ENCODE measurements around the gene DENND4B.

The DENND4B gene

DNA sequence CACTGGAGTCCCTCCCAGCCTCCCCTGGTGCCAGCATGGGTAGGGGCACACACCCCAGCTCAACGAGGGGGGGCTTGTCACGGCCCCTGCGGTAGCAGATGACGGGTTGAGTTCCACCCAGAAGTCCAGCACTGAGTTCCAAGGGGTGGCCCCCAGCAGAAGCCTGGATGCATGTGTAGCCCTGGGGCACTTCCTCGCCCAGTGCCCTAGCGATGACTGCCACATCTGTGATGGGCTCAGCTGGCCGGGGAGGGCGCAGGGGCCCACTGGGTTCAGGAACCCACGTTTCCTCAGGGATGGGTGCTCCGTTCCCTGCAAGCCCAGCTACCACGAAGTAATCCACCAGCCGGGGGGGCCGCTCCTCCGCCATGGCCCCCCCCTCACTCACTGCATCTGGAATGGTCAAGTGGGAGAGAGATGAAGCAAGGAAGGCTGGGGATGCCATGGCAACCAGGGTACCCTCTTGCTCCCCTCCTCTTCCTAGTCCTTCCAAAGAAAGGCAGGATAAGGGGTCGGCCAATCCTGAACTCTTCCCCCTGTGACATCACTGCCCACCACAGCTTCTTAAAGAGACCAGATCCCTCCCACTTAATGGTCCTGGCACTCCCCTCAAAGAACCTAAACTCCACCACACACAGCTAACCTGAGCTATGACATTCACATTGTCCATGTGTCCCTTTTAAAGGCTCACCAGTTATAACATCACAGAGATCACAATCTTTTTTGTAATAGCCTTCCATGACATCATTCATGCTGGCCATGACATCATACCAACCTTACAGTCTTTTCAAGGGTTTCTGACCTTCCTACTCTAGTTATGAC lies 2.3 kb downstream of the DENND4B start:
- peak in 1 of 5 donors; percentile 50 for DNase-seq

DNA sequence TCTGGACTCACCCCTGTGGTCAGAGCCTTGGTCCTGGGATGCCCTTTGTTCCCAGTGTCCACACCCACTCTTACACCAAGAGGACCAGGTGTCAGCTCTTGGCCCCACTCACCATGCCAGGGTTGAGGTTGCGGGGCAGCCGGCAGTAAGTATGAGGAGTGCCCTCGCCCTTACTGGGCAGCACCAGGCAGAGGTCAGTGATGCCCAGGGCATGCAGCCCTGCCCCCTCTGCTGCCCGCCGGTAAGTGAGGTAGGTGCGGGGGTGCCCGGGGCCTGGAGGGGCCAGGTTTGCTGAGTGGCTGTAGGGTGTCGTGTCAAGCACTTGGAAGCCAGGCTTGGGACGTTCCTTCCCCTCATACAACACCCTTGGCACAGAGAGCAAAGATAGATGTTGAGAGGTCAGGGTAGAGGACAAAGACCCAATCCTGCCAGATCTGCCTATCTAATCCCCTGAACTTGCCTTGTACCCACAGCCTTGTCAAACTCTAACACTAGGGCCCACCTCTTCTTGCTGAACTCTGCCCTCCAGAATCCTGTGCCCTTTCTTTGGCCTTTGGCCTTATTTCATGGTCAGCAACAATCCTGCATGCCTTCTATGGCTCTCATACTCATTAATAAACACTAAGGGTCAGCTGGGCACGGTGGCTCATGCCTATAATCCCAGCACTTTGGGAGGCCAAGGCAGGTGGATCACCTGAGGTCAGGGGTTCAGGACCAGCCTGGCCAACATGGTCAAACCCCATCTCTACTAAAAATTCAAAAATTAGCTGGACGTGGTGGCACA lies 3.6 kb downstream of the DENND4B start:
- DNase-seq: no peak

DNA sequence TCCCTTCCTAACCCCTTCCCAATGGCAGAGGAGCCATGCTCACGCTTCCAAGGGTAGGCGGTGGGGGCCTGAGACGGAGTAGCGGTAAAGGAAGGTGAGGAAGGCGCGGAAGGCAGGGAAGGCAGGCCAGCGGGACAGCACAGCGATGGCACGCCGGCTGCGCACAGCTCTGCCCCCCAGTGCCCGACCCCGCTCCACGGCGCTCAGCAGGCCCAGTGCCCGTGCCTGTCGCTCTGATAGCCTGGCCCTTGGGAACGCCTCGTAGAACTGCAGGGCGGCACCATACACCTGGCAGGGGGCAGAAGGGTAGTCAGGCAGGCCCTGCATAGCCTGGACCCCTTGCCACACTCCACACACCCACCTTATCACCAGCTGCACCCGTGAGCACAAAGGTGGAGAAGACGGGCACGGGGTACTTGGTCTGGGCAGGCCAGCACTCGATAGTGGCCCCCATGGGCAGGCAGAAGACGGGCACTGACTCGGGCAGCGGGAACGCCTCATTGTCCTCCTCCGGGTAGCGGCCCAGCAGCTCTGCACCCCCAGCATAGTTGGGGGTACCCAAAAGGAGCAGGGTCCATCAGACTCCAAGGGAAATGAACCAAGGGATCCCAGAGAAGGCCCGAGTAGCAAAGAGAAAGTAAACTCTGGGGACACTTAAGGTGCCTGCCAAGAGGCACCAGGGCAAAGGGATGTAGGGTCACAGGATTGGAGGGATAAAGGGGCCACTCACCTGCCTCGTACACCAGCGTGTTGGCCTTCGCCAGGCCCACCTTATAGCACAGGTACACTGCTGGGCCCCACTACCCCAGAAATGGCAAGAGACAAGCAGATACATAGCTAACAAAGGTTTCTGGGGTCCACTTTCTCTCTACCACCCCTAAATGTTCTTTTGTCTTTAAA lies 4.4 kb downstream of the DENND4B start:
- no peak for DNase-seq

DNA sequence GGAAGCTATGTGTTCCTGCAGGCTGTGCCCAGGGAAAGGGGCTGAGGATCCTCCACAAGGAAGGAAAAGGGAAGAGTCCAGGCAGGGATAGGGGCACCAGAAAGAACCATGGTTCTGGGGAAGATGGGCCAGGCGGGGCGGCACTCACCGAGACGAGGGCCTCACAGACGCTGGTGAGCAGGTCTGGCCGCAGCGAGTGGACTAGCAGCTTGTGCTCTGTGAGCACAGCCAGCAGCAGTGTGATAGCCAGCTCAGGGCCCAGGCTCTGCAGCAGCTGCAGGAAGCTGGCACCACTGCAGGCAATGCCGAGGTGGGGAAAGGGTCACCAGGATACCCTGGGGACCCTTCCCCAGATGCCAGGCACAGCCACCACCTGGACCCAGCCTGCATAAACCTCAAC lies 5.8 kb downstream of the DENND4B start:
- DNase-seq: no peak

DNA sequence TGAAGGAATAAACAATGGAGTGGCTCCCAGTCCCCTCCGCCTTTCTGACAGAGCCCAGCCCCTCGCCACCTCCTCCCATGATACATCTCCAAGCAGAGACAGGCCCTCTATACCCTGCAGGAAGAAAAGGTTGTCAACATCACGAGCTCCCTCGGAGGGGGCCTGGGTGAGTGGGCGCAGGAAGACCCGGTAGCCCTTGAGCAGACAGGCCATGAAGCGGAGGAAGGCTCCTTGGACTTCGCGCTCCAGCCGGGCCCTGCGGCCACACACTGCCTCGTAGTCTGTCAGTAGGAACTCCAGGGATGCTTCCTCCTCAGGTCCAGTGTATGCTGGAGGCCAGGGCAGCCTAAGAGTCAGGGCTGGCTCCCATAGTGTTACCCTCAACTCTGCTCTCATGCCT lies 7.0 kb downstream of the DENND4B start:
- no peak for DNase-seq

DNA sequence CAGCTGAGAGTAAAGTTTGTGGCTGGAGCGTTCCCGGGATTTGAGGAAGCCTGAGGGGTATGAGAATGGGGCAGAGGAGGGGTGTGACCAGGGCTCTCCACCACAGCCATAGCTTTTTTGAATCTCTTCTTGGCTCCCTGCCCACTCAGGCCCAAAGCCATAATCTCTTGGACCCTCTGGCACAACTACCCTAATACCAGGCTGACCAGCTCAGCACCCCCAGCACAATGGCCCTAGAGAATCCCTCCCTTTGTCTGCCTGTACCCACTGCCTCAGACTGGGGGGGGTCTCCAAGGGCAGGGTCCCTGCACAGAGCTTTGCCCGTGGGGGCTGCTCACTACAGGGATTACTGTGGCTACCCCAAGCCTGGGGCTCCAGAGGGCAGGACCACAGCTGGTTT lies 7.5 kb downstream of the DENND4B start:
- no peak for DNase-seq

DNA sequence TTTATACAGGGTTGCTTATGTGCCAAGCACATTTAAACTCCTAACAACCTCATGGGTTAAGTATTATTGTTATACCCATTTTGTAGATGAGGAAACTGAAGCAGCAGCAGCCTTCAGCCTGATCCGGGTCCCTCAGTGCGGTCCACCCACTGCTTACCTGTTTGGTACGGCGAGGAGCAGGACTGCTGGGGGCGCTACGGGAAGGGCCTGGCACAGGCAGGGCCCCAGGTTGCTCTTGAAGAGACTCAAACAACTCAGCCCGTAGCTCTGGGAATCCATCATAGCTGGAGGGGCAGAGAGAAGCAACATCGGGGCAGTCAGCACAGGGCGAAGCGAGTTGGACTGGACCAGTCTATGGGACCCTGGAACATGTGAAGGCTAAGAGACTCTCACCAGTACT lies 9.2 kb downstream of the DENND4B start:
- no peak for DNase-seq

DNA sequence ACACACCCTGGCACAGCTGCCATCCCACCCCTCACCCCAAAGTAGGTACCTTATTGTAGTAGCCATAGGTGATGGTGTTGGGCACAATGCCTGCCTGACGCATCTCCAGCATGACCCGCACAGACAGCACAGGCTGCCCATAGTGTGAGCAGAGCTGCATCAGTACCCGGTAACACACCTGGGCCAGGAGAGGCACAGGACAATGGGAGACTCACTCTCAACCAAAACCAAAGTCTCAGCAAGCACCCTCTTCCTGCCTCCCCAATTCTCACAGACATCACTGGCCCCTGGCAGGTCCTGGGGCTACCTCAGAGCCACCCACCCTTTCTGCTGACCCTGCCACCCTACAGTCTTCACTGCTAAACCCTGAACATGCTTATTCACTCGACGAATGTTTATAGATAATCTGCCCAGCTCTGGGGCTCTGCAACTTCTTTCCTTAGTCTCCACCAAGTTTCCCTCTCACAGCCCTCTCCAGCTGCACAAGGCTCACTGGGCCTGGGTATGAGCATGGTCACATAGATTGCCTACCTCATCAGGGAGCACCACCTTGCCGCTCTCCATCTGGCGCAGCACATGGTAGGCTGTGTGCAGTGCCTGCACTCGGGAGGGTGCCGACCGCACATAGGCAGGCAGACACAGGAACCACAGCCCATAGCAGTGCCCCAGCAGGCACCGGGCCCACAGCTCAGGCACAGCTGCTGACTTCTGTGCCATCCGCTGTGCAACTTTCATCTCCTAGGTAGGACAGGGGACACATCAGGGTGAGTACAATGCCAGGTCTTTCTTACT lies 10.3 kb downstream of the DENND4B start:
- DNase-seq: no peak

DNA sequence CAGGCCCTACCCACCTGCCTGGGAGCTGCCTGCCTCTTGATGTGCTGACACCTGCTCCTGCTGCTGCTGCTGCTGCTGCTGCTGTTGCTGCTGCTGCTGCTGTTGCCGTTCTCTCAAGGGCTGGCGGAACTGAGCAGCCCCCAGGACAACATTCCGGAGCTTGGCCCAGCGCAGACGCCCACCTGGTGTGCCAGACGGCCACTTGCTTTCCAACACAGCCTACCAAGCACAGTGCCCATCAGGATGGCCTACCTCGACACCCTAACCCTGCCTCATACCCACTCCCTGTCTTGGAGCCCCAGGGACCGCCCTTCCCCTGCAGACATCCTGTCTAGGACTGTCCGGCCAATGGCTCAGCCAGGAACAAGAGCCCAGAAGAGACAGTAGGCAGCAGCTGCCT lies 11.8 kb downstream of the DENND4B start:
- DNase-seq: no peak

DNA sequence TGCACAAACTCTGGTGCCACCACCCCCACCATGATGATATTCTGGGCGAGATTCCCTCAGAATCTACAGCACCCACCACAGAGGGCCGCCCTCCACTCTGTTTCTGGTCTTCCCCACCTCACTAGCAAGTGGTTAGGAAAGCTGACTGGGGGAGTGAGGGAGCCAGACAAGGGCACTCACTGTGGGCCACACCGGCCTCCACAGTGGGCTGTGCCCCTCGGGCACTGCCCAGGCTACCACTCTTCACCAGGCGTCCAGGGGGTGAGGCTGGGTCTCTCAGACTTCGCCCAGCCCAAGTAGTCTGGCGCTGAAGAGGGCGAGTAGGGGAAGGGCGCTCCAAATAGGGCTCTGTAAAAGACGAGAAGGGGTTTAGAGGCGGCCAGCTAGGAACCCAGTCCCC lies 12.6 kb downstream of the DENND4B start:
- DNase-seq: no peak

DNA sequence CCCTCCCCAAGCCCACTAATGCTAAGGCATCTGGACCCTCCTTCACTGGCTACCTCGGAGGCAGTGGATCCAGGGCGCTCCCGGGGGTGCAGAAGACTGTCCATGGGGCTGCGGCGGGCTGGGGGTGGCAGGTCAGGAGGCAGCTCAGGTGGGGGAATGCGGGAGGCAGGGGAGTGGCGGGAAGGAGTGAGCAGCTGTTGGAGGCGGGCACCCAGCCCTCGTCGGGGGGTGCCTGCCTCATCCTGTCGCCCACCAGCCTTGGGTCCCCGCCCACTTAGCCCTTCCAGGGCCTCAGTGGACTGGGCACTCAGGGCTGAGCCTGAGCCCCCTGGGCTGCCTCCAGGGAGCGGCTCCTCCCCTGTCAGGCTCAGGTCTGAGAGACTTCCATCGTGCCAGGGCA lies 13.1 kb downstream of the DENND4B start:
- DNase-seq: no peak

DNA sequence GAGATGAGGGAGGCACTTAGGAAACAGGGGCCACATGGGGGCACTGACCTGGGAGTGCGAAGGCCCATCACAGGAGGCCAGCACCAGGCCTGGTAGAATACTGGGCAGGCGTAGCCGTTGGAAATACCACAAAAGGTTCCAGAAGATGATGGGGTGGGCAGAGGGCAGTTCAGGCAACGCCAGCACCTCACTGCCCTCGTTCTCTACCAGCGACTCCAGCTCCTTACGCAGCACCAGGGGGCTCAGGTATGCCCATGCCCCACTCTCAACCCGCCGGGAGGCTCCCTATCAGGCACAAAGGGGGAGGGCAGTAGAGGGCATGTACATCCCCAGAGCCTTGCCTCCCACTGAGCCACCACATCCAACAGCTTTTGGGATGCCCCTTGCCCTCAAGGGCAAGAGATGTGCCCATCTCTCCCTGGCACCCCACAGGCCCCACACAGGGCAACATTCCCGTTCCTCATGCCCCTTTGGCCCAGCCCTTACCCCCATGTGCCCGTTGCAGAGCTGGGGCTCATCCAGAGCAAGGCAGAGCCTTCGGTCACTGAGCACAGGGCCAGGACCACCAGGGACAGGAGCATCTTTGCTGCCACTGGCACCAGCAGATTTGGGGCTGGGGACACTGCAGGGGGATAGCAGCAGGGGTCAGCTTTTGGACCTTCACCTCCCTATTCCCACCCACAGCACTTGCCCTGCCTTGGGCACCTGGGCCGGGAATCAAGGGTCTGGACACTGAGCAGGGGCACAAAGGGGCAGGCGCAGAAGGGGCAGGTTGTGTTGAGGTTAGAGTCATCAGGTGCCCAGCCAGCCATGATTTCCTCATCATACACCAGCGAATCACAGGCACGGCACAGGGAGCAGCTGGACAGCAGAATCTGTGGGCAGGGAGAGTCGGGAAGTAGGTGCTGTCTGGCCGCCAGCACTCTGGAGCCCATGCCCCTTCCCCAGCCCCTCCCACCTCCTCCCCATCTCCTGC lies 14.1 kb downstream of the DENND4B start:
- DNase-seq: no peak

DNA sequence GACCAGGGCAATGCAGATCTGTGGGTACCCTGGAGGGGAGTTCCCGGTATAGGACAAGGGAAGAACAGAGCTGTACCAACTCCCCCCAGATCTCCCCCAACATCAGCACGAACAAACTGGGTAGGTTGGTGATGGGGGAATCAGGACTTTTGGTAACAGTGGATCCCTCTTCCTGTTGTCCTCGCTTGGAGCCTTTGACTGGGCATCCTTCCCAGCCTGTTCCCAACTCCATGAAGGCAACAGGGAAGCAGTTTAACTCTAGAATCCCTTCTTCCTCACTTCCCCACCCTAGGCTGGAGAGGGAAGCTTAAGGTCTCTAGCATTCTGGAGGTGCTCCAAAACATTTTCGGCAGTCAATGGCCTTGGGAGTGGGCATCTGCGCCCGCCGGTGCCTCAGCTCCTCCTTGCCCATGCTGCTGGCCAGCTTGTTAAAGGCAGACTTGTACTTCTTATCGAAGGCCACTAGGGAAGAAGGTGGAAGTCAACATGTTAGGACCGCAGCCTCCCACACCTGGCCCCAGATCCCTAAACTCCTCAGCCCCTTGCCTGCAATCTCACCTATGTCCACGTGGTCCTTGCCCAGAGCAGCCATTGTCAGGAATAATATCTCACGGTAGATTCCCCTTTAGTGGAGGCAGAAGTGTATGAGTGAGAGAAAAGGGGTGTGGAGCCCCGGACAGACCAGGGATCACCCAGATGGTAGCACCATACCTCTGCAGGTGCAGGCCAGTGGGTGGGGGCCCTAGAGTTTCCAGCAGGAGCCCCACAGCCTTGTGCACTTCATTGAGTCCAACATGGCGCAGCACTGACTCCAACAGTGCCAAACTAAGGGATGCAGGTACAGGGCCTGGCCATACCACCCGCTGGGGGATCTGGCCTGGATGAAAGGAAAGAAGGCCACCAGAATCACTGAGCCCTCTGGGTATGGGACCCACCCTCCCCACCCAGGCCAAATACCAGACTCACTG lies 16.3 kb downstream of the DENND4B start:
- no peak for DNase-seq

DNA sequence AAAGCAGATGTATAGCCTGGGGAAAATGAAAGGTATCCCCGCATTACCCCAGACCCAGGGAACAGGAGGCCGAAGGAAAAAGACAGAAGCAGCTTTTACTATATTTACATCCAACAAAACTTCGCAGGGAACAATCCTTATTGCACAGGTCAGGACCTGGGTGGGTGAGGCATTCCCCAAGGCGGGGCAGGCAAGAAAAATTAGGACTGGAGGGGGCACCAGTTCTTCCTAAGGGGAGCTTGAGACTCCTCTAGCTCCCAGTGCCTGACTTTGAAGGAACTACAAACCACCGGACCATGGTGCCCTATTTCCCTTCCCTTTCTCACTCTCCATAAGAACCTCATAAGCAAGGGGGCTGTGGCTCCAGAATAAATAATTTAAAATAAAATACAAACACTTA lies 17.1 kb downstream of the DENND4B start:
- no peak for DNase-seq

DNA sequence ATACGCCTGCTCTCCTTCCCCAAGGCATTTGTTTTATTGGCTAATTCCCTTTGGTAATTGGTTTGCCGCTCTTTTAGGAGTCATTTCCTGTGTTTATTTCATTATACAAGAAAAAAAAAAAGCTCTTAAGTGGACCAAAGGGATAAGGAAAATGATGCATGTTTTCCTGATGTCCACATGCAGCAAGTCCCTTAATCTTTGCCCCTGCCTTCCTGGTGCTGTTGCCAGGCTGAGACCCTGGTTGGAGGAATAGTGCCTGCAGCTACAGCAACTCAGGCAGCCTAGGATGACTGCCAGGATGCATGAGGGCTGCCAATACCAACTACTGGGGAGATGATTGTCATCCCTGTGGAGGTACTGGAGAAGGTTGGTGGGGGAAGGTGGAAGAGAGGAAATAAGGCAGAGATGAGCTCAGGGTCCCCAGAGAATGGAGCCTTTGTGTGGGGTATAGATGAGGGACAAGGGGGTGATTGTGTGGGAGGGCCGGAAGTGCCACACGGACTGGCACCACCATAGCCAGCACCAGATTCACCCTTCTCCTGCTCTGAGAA lies 17.7 kb downstream of the DENND4B start:
- no peak for DNase-seq

DNA sequence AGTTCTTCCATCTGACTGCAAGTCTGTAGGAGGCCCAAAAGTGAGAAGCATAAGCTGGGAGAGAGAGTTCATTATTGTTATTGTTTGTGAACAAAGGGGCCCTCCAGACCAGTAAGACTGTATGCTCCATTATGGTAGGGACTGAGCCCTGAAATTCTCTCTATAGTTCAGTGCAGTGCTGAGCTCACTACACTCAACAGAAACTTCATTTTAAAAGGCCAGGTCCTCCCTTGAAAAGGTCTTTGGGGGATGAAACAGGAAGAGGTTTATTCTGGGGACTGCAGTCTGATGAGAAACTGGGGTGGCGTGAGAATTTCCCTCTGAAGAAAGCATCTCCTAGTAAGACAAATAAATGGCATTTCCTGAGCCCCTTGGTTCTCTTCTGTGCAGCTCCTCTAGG lies 18.3 kb downstream of the DENND4B start:
- DNase-seq: no peak

DNA sequence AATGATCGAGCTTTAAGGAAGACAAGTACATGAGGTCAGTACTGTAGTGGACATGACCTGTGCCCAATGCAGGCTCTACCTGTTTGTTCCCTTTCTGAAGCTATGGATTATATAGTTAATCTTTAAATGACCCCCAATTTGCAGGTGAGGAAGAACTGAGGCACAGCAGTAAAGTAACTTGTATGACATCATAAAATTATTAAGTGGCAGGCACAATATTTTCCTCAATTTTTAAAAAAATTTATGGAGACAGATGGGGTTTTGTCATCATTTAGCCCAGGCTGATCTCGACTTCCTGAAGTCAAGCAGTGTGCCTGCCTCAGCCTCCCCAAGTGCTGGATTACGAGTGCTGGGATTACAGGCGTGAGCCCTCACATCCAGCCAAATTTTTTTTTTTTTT lies 20.1 kb downstream of the DENND4B start:
- no peak for DNase-seq

DNA sequence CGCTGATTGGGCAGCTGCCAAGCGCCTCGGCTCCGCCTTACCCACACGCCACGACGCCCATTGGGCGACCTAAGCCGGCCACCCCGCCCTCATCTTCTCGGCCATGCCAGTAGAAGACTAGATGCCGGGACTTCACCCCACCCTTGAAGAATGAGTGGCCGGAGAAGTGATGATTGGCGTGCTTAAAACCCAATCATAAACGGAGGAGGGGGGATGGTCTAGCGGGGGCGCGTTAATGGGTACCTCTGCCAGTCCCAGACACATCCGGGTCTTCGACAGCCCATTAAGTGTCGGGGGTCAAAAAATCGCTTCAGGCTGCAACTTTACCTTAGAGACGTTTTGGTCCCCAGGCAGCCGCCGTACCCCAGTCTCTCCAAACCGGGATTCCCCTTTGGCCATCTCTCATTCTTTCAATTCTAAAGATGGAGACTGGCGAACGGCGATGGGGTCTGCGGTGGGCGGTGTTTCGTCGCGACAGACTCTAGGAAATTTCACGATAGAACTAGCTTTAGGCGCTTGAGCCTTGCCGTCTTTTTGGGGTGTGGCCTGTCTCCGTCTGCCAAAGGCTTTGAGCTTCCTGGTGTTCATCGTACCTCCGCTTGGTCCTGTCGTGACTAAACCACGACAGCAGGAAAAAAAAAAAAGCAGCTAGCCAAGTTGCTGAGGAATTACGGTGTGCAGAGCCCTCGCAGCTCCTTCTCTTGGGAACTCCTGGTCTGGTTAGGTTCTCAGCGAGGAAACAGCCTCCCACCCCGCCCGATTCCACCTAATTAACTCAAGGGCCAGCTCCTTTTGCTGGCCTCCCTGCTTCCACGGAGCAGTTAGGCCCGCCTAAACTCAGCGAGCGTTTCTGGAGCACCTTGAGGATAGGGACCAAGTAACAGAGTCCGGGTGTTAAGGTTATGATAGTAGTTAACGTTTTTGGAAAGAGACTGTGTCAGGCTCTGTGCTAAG lies 23.3 kb downstream of the DENND4B start, which contains the start of gene GATAD2B:
GATAD2B (minus strand) TSS at position 1 of the 954 bp plus-strand sequence. CDS start 94,625 bp downstream, outside the sequence.
- peak; percentile 98 to 100 (median 98) for DNase-seq

All from T-helper 1 cell (primary cell).